Upper lobe of left lung (tissue), 4 donors: ENCODE results near the gene CCDC12.

Experiments
- CTCF ChIP-seq, 6 experiments: fragments of 450-650 bp in 4 of 6; fragments of 200-600 bp in 2 of 6; sonication (generic) in 2 of 6; IDR thresholded peaks; one replicate each; pipeline ENCODE4 v1.5.1; 2016 to 2019; ENCODE audit warnings: antibody characterized with exemption in 6 of 6
- EP300 ChIP-seq, 4 donors: sonication (generic); formaldehyde crosslinking; IDR thresholded peaks; one replicate each; pipeline ENCODE4 v1.5.1; 2017; ENCODE audit warnings: antibody characterized with exemption in 4 of 4, control low read depth in 2 of 4
- POLR2A ChIP-seq, 4 donors: fragments of 450-650 bp; IDR thresholded peaks; one replicate each; pipeline ENCODE4 v1.5.1; 2016 to 2017; ENCODE audit warnings: antibody characterized with exemption in 4 of 4, mild to moderate bottlenecking in 2 of 4
- POLR2AphosphoS5 ChIP-seq, 2 donors: sonication (generic); formaldehyde crosslinking; IDR thresholded peaks; one replicate each; pipeline ENCODE4 v1.5.1; 2017; ENCODE audit warnings: antibody characterized with exemption in 2 of 2

GRCh38 chr3:46904303-46905212 lies 72.0 kb downstream of the CCDC12 start:
- TF ChIP-seq CTCF (IDR thresholded peaks at IDR 0.05) = no peak
- no peak for TF ChIP-seq EP300 (IDR thresholded peaks at IDR 0.05)
- no peak for TF ChIP-seq POLR2A (IDR thresholded peaks at IDR 0.05)
- no peak for TF ChIP-seq POLR2AphosphoS5 (IDR thresholded peaks at IDR 0.05)
